HepG2 (cell line): ENCODE data around the gene DCAF4L1. TPM values are rescaled to one million over a fixed set of nuclear protein-coding genes. Genes with fewer than 3 reads are reported as not detected.

Experiments
- CC2D1A ChIP-seq: sonication (generic); formaldehyde crosslinking; IDR thresholded peaks from 2 replicates; pipeline ENCODE4 v1.8.1; 2023; ENCODE audit warnings: mild to moderate bottlenecking, missing genetic modification reagents
- CCAR2 ChIP-seq: fragments of 200-400 bp; formaldehyde crosslinking; optimal IDR thresholded peaks from 2 replicates; pipeline ENCODE3; 2018; ENCODE audit warnings: low read depth, mild to moderate bottlenecking, low read length, moderate library complexity
- CHCHD3 ChIP-seq: sonication (generic); formaldehyde crosslinking; IDR thresholded peaks from 2 replicates; pipeline ENCODE4 v1.8.0; 2022; ENCODE audit warnings: mild to moderate bottlenecking, missing genetic modification reagents, moderate library complexity
- CREBL2 ChIP-seq: sonication (generic); formaldehyde crosslinking; IDR thresholded peaks from 2 replicates; pipeline ENCODE4 v1.8.1; 2023; ENCODE audit warnings: missing genetic modification reagents, mild to moderate bottlenecking, borderline replicate concordance
- KDM5B ChIP-seq: sonication (generic); formaldehyde crosslinking; IDR thresholded peaks from 2 replicates; pipeline ENCODE4 v1.4.0; 2020; ENCODE audit warnings: missing genetic modification reagents, mild to moderate bottlenecking, borderline replicate concordance
- YEATS4 ChIP-seq: sonication (generic); formaldehyde crosslinking; IDR thresholded peaks from 2 replicates; pipeline ENCODE4 v1.4.0; 2020; ENCODE audit warnings: missing genetic modification reagents, borderline replicate concordance
- ZBTB4 ChIP-seq: sonication (generic); formaldehyde crosslinking; IDR thresholded peaks from 2 replicates; pipeline ENCODE4 v1.4.0; 2020; ENCODE audit warnings: missing genetic modification reagents, mild to moderate bottlenecking, borderline replicate concordance
- ZNF18 ChIP-seq: sonication (generic); formaldehyde crosslinking; IDR thresholded peaks from 2 replicates; pipeline ENCODE4 v1.8.0; 2022; ENCODE audit warnings: mild to moderate bottlenecking, missing genetic modification reagents; ENCODE audit not compliant: insufficient replicate concordance
- ZNF326 ChIP-seq: sonication (generic); formaldehyde crosslinking; IDR thresholded peaks from 2 replicates; pipeline ENCODE4 v1.4.0; 2020; ENCODE audit warnings: missing genetic modification reagents, borderline replicate concordance
- ZNF841 ChIP-seq: sonication (generic); formaldehyde crosslinking; IDR thresholded peaks from 2 replicates; pipeline ENCODE4 v1.8.1; 2023; ENCODE audit warnings: missing genetic modification reagents, borderline replicate concordance
- polyA plus RNA-seq, 8 experiments: library from polyadenylated mRNA; depleted of rRNA in 3 of 8; stranded (reverse) in 7 of 8; unstranded in 1 of 8; fragments of >200 nt; fragmentation: Illumina TruSeq in 4 of 8; extraction: Trizol in 4 of 8; gene quantifications; 2 replicates each; pipeline versions ENCODE4 v1.2.1 to v1.2.3, GENCODE V29; 2011 to 2016; ENCODE audit warnings: low read depth in 4 of 8, missing spikeins in 1 of 8, mixed read lengths in 1 of 8; ENCODE audit not compliant: insufficient read depth in 1 of 8
- total RNA-seq, 5 experiments: library from RNA; depleted of rRNA; stranded (reverse); fragments of >200 nt; fragmentation: Illumina TruSeq; extraction: Trizol; gene quantifications; 2 replicates each; pipeline ENCODE4 v1.2.3, GENCODE V29; 2016; ENCODE audit warnings: low read depth in 1 of 5
- TF ChIP-seq, protein P1 (sequence below): sonication (generic); formaldehyde crosslinking; IDR thresholded peaks from 2 replicates; pipeline ENCODE4 v1.4.0; 2020; ENCODE audit warnings: missing genetic modification reagents
- TF ChIP-seq, protein P2 (sequence below): sonication (generic); formaldehyde crosslinking; IDR thresholded peaks from 2 replicates; pipeline ENCODE4 v1.4.0; 2020; ENCODE audit warnings: mild to moderate bottlenecking, missing genetic modification reagents
- TF ChIP-seq, protein P3 (sequence below): sonication (generic); formaldehyde crosslinking; IDR thresholded peaks from 2 replicates; pipeline ENCODE4 v1.8.0; 2023; ENCODE audit warnings: mild to moderate bottlenecking, missing genetic modification reagents

The DCAF4L1 gene
- total and polyA plus RNA-seq, 2 of the 13 experiments (the other 11 are each of a cell fraction or from before 2014, with no cell fraction given) = 0.05 to 0.09 TPM

GRCh38 chr4:41935652-41936021 is 45.9 kb upstream of the DCAF4L1 start (continued):
- TF ChIP-seq, protein P1, sequence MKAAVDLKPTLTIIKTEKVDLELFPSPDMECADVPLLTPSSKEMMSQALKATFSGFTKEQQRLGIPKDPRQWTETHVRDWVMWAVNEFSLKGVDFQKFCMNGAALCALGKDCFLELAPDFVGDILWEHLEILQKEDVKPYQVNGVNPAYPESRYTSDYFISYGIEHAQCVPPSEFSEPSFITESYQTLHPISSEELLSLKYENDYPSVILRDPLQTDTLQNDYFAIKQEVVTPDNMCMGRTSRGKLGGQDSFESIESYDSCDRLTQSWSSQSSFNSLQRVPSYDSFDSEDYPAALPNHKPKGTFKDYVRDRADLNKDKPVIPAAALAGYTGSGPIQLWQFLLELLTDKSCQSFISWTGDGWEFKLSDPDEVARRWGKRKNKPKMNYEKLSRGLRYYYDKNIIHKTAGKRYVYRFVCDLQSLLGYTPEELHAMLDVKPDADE = no peak
- TF ChIP-seq CCAR2 (no peak), KDM5B (CRISPR knock-in tag) (no peak), ZNF326 (no peak), YEATS4 (CRISPR knock-in tag) (0 out of 2 replicates have a peak, but pooled peaks have one; percentile 19), ZBTB4 (no peak), CREBL2 (CRISPR knock-in tag) (no peak), CC2D1A (CRISPR knock-in tag) (no peak), ZNF841 (CRISPR knock-in tag) (no peak), ZNF18 (CRISPR knock-in tag) (no peak), CHCHD3 (no peak)
- TF ChIP-seq, protein P2, sequence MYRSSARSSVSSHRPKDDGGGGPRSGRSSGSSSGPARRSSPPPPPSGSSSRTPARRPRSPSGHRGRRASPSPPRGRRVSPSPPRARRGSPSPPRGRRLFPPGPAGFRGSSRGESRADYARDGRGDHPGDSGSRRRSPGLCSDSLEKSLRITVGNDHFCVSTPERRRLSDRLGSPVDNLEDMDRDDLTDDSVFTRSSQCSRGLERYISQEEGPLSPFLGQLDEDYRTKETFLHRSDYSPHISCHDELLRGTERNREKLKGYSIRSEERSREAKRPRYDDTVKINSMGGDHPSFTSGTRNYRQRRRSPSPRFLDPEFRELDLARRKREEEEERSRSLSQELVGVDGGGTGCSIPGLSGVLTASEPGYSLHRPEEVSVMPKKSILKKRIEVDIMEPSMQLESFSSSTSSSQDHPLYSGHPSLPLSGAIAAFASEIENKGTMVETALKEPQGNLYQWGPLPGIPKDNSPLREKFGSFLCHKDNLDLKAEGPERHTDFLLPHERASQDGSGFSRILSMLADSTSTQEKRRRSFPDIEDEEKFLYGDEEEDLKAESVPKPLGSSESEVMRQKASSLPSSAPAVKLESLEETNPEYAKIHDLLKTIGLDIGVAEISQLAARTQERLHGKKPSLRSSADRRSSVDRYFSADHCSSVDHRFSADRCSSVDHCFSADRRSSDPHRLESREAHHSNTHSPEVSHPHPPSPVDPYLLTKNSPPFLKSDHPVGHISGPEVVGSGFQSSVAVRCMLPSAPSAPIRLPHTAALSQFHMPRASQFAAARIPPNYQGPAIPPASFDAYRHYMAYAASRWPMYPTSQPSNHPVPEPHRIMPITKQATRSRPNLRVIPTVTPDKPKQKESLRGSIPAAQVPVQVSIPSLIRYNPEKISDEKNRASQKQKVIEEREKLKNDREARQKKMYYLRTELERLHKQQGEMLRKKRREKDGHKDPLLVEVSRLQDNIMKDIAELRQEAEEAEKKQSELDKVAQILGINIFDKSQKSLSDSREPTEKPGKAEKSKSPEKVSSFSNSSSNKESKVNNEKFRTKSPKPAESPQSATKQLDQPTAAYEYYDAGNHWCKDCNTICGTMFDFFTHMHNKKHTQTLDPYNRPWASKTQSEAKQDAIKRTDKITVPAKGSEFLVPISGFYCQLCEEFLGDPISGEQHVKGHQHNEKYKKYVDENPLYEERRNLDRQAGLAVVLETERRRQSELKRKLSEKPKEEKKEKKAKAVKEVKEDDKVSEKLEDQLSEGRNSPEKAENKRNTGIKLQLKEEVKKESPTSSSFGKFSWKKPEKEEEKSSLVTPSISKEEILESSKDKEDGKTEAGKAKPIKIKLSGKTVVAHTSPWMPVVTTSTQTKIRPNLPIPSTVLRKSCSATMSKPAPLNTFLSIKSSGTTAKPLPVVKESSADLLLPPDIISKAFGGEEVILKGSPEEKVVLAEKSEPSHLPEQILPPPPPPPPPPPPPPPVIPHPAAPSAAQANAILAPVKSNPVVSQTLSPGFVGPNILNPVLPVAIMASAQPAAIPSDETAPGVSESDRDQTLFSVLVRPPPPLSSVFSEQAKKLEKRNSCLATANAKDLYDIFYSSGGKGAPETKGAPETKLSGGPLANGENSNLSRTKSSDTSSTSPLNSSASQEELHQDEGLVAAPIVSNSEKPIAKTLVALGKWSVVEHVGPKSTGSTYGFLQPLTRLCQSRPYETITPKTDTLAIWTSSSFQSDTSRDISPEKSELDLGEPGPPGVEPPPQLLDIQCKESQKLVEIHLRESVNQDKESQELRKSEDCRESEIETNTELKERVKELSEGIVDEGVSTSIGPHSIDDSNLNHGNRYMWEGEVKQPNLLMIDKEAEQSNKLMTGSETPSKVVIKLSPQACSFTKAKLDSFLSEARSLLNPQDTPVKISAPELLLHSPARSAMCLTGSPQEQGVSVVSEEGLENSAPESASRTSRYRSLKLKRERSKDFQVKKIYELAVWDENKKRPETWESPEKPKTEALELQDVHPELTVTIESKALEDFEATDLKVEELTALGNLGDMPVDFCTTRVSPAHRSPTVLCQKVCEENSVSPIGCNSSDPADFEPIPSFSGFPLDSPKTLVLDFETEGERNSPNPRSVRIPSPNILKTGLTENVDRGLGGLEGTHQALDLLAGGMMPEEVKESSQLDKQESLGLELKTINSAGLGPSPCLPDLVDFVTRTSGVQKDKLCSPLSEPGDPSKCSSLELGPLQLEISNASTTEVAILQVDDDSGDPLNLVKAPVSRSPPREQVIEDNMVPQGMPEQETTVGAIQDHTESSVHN (CRISPR knock-in tag) = 0 out of 2 replicates have a peak, but pooled peaks have one; percentile 5
- TF ChIP-seq, protein P3, sequence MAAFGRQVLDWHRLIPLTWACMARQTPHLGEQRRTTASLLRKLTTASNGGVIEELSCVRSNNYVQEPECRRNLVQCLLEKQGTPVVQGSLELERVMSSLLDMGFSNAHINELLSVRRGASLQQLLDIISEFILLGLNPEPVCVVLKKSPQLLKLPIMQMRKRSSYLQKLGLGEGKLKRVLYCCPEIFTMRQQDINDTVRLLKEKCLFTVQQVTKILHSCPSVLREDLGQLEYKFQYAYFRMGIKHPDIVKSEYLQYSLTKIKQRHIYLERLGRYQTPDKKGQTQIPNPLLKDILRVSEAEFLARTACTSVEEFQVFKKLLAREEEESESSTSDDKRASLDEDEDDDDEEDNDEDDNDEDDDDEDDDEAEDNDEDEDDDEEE (CRISPR knock-in tag) = no peak
